T-helper 1 cell treated with Interleukin-12 subunit alpha and Interleukin-12 subunit beta and Interleukin-4 antibody, amounts not matched to agents 30 ng/mL and 1 ng/mL, for 36 hours (primary cell): ENCODE results near the gene PTGIR. TPM values are rescaled to one million over a fixed set of nuclear protein-coding genes. Genes with fewer than 3 reads are reported as not detected.

Source experiments
- intact Hi-C: fragments of 100-400 bp; cut with micrococcal nuclease; formaldehyde crosslinking; loops from one replicate; pipeline ENCODE4 v1.15.1; 2024
- total RNA-seq: library from RNA; stranded (reverse); gene quantifications from 2 replicates; pipeline ENCODE4 v1.2.3, GENCODE V29; 2022

PTGIR gene
- total RNA-seq, 1 donor from 2014 or later, result 135 TPM

DNA sequence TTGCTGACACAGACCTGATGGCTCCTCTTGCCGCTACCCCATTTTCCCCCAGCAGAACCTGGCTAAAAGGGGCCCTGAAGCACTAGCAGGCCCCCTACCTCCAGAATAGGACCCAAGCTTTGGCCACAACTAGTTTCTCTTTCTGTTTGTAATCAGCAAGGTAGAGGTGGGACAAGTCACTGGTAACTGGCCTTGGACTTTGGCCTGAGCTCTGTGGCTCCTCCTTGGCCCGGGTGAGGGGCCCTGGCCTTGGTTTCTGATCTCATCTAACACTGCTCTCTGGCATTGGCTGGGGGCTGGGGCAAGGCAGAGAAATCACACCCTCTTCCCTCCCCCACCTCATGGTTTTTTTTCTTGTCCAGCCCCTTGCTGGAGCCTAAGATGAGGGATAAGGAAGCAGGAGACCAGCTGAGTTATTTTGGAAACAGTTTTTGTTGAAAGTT is 21.7 kb downstream of the PTGIR start:
- intact Hi-C loops, result loop anchor here (2.0 to 10.0 kb wide), 2 partner anchors 14 to 738 kb away; partner anchors contain the start of genes FOXA3 and SYMPK

DNA sequence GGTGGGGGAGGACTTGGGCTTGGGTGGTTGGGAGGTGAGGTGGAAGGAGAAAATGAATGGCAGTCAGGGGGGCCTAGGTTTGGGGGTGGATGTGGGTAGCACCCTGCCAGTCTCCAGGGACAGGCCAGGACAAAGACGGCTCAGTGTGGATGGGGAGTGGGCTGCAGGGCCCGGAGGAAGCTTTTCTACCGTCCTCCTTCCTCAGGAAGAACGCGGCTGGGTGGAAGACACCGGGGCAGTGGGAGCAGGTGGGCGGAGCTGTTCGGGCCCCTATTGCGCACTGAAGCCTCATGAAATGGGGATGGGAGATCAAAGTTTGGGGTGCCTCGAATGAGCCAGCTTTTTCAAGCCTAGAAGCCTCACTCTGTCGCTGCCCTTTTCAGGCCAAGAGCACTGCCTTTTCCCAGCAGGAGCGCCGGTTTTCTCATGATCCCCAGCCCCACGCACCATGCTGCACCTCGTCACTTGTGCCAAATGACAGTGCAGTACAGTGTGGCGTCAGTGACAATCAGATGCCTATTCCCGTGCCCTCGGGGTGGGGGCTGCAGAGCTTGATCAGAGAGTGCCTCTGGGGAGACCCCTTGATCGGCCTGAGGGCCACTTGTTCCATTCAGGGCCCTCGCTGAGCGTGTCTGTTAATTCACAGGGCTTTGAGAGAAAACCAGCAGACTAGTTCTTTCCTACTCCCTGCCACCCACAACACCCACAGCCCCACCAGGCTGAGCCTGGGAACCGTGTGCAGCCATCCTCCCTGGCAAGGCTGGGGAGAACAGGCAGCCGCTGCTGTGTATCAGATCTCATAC is 22.3 kb downstream of the PTGIR start:
- intact Hi-C loops, result loop anchor here (2.0 to 10.0 kb wide), 2 partner anchors 14 to 738 kb away; partner anchors contain the start of genes FOXA3 and SYMPK

DNA sequence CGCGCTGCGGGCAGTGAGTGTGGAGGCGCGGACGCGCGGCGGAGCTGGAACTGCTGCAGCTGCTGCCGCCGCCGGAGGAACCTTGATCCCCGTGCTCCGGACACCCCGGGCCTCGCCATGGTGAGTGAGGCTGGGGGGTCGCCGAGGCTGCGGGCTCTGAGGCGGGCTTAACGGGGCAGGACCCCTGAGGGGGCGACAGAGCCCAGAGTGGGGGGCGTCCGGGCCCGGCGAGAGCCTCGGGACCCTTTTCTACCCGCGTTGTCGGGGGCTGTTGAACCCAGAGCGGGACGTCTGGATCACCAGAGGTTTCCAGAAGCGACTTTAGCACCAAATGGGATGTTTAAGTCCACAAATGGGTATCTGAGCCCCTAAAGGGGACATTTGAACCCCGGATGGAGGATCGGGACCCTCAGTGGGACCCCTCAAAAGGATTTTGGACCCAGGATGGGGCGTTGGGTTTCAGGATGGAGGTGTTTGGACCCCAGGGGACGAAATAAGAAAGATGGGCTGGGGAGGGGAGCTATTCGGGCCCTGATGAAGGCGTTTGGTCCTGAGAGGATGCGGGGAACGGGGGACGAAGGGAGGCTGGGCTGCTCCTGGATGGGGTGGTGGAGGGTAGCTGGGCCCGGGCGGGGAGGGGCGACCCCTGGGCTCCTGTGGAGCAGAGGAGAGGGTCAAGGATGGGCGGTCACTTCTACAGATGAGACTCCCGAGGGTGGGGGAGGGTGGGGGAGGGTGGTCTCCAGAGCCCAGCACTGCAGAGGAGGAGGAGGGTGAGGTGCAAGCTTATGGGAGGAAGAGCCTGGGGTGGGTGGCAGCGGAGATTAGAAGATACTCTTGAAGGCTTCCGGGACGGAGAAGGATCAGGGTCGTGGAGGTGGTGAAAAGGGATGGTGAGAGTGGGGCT is 23.3 kb downstream of the PTGIR start, which contains the start of gene CALM3:
TSS of gene CALM3 (plus strand) at position 13 of the 907 bp plus-strand sequence. CDS start at position 118, 105 bp downstream.
- intact Hi-C loops, result loop anchor here (1.0 to 10.0 kb wide), 7 partner anchors 11 to 747 kb away; partner anchors contain the start of genes DHX34, FKRP, FOXA3 and PRKD2

DNA sequence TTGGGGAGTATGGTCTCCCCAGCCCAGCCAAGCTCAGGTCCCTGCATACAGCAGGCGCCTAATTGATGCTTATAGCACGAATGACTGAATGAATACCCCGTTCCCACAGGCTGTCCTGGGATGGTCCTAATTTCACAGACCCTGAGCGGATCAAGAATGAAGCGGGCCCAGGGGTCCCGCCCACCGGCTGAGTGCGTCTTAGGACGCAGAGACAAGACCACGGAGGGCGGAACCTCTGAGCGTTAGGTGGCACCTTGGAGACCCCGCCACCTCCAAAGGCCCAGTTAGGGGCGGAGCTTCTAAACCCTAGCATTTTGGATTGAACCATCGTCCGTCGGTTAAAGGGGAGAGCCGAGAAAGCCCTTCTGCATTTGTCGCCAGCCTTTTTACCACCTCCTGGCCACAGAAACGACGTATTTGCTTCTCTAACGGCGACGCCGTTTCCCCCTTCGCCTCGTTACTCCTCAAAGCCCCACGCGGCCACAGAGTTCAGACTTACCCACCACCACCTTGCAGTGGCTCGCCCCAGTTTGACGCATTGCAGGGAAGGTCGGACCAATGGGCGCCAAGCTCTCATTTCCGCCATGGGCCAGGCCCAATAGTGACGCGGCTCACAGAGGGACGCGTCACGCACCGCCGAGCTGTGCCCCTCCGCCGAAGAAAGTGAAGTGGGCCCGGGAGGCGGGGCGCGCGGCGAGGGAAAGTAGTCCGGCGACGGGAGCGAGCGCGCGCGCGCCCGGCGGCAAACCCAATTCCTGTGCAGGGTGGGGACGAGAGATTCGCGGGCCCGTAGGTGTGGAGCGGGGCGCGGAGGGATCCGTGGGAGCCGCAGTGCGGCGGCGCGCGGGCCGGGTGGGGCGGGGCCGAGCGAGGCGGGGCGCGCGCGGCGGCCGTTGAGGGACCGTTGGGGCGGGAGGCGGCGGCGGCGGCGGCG is 24.2 kb downstream of the PTGIR start:
- intact Hi-C loops, result loop anchor here (1.0 to 10.0 kb wide), 10 partner anchors 12 to 915 kb away; partner anchors contain the start of genes DACT3, DHX34, FKRP and FOXA3

DNA sequence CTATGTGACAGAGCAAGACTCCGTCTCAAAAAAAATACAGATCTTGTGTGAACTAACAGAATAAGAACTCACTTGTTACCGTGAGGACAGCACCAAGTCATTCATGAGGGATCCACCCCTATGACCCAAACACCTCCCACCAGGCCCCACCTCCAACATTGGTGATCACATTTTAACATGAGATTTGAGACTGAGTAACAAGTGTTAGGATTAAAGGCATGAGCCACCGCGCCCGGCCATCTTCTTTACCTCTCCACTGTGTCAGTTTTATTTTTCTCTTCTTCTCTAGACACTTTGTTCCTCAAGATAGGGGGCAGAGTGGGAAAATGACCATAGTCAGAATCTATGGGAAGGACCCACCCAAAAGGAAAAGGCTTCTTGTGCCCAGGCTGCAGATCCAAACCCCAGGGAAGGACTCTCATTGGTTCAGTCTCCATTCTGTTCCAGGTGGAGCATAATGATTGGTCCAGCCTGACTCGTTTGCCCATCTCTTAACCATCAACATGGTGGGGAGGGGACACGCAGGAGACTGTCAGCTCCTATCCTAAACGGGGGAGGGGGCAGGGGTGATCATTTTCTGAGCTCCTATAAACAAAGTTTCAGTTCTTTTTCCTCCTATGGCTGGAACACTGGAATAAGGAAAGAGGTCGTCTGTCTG is 25.0 kb downstream of the PTGIR start:
- intact Hi-C loops, result loop anchor here (1.0 to 10.0 kb wide), 9 partner anchors 34 to 915 kb away; partner anchors contain the start of genes DACT3, DHX34, FKRP and FOXA3

DNA sequence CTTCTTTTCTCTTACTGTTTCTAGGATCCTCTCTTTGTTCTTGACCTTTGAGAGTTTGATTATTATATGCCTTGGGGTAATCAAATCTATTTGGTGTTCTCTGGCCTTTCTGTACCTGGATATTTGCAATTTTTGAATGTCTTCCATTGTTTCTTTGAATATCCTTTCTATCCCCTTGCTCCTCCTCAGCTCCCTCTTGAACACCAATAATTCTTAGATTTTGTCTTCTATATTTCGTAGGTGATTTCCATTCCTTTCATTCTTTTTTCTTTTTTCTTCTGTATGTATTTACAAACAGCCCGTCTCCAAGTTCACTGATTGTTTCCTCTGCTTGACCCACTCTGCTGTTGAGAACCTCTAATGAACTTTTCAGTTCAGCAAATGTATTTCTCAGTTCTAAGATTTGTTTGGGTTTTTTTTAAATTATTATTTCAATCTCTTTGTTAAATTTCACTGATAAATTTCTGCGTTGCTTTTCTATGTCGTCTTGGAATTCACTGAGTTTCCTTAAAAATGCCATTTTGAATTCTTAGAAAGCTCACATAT is 26.4 kb downstream of the PTGIR start:
- intact Hi-C loops, result no loop called here

DNA sequence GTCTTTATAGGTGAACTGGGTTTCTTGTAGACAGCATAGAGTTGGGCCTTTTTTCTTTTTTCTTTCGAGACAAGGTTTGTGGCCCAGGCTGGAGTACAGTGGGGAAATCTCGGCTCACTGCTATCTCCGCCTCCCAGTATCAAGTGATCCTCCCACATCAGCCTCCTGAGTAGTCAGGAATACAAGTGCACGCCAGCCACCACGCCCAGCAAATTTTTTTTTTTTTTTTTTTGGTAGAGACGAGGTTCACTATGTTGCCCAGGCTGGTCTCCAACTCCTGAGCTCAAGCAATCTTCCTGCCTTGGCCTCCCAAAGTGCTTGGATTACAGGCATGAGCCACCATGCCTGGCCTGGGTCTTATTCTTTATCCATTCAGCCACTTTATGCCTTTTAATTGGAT is 28.9 kb downstream of the PTGIR start:
- intact Hi-C loops, result no loop called here

DNA sequence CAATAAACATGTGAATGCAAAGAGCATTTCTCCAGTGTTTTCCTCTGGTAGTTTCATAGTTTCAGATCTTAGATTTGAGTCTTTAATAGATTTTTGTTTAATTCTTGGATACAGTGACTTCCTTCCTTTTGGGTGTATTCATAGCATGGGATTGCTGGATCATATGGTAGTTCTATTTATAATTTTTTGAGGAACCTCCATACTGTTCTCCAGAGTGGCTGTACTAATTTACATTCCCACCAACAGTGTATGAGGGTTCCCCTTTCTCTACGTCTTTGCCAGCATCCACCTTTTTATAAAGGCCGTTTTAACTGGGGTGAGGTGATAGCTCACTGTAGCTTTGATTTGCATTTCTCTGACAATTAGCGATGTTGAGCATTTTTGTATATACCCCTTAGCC is 33.0 kb downstream of the PTGIR start:
- intact Hi-C loops, result no loop called here

DNA sequence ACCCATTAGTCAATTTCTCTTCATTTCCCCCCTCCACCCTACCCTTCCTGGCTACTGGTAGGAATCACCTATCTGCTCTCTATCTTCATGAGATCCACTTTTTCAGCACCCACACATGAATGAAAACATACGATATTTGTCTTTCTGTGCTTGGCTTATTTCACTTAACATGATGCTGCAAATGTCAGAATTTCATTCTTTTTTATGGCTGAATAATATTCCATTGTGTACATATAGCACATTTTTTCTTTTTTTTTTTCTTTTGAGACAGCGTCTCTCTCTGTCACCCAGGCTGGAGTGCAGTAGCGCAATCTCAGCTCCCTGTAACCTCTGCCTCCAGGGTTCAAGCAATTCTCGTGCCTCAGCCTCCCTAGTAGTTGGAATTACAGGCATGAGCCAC is 33.6 kb downstream of the PTGIR start:
- intact Hi-C loops, result no loop called here

DNA sequence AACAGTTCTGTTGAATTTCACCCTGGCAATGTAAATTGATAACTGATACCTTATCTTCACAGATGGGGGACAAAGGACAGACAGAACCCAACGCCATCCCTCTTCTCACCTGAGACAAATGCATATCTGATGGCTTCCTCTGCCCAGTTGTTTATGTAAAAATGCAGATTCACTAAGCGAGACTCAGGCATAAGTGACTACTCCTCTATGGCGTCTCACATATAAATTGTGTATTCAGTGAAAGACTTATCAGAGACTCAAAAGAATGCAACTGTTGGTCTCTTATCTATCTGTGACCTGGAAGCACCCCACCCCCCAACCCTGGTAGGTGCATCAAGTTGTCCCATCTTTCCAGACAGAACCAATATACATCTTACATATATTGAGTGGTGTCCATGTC is 37.0 kb downstream of the PTGIR start:
- intact Hi-C loops, result no loop called here

DNA sequence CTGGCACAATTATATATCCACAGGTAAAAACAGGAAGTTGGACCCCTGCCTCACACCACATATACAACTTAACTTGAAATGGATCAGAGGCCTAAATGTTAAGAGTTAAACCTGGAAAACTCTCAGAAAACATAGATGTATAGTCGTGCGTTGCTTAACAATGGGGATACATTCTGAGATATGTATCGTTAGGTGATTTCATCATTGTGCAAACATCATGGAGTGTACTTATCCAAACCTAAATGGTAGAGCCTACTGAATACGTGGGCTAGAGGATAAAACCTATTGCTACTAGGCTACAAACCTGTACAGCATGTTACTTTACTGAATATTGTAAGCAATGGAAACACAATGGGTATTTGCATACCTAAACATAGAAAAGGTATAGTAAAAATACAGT is 38.6 kb downstream of the PTGIR start:
- intact Hi-C loops, result no loop called here

DNA sequence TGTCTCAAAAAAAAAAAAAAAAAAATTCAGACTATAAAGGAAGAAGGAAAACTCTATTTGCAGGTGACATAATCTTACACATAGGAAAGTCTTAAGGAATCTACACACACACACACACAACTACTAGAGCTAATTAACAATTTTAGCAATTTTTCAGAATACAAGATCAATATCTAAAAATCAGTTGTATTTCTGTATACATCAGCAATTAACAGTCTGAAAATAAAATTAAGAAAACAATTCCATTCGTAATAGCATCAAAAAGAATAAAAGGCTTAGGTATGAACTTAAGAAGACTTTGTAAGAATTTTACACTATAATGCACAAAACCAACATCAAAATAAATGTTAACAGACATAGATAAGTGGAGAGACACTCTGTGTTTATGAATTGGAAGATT is 39.4 kb downstream of the PTGIR start:
- intact Hi-C loops, result no loop called here

DNA sequence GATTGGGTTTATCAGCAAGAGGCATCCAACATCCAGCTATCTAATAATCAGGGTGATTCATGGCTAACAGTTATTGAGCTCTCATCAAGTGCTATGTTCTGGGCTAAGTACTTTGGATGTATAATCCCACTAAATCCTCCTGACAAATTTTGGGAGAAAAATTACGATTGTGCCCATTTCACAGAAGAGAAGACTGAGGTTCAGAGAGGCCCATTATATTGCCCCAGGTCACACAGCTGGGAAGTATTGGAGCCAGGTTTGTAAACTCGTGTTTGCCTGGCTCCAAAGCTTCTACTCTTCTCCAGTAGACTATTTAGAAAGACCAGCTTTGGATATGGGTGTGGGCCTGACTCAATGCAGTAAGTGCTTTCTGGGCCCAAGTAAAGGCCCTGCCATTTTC is 44.6 kb downstream of the PTGIR start:
- intact Hi-C loops, result no loop called here

DNA sequence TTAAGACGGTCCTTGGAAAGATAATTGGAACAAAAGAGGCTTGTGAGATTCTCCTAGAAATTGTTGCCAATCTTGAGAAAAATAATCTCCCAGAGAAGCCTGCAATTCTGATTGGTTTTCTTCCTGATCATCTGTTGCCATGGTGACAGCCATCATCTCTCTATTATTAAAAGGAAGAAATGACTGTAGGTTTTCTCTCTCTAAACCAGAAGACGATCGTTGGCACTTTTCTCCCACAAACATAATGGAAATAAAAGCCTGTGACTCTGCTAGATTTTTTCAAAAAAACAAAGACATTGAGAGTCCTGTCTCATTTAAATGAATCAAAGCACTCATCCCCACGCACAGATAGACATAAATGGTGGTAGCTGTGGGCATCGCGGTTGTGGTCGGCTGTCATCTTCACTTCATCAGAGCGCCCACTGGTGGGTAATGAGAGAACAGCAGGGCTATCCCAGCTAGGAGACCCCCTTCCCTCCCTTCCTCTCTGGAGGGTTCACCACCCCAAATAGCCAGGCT is 45.5 kb downstream of the PTGIR start:
- intact Hi-C loops, result no loop called here

DNA sequence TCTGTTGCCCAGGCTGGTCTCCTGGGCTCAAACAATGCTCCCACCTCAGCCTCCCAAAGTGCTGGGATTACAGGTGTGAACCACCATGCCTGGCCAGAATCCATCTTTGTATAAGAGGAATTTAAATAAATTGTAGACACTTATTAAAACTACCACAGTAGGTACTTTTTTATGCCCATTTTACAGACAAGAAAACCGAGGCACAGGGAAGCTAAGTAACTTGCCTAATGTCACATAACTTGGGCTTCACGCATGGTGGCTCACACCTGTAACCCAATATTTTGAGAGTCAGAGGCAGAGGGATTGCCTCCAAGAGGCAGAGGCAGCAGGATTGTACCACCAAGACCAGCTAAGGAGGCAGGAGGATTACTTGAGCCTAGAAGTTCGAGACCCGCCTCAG is 46.4 kb downstream of the PTGIR start:
- intact Hi-C loops, result no loop called here

DNA sequence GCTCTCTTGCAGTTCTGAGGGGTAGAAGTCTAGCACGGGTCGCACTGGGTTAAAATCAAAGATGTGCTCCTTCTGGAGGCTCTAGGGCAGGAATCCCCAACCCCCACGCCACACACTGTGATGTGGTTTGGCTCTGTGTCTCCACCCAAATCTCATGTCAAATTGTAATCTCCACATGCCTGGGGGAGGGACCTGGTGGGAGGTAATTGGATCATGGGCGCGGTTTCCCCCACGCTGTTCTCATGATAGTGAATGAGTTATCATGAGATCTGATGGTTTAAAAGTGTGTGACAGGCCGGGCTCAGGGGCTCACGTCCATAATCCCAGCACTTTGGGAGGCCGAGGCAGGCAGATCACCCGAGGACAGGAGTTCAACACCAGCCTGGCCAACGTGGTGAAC is 50.4 kb downstream of the PTGIR start:
- intact Hi-C loops, result no loop called here

DNA sequence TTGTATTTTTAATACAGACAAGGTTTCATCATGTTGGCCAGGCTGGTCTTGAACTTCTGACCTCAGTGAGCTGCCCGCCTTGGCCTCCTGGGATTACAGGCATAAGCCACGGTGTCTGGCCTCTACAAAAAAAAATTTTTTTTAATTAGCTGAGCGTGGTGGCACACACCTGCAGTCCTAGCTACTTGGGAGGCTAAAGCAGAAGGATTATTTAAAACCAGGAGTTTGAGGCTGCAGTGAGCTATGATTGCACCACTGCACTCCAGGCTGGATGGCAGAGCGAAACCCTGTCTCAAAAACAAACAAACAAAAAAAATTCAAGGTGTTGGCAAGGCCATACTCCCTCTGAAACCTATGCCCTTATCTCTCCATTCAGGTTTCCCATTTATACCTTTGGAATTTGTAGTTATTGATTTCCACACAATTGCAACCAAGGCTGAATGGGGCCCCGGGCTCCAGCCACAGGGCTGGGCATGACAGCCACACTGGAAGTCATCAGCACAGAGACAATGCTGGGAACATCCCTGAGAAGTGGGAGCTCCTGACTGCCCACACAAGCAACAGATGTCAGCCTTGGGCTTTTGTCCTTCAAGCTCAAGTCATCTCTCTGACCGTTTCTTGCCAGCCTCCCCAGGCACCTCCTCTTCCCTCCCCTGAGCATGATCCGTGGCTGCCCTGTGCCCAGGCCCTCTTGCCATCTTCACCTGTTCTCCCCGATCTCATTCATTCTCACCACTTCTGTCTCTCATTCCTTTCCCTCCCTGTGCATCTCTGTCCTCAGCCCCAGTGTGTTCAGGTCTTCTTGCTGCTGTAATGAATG is 51.0 kb downstream of the PTGIR start:
- intact Hi-C loops, result no loop called here

DNA sequence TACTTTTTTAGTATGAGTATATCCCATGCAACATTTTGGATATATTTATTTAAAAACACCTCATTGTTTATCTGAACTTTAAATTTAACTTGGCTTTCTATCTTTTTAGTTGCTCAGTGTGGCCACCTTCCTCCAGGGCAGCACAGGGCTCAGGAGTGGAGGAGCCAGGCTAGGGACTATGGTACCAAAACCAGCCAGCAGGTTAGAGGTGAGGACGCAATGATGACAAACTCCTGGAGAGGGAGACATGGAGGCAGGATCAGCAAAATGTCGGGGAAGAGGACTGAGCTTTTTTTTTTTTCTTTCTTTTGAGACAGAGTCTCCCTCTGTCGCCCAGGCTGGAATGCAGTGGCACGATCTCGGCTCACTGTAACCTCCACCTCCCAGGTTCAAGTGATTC is 53.4 kb downstream of the PTGIR start:
- intact Hi-C loops, result no loop called here
